HG03139 (cell line): ENCODE data around the gene TPBGL.

Experiments used
- ATAC-seq: cut with Tn5 transposase; IDR thresholded peaks from one replicate; pipeline ENCODE4 v1.9.1; 2021; ENCODE audit not compliant: unreplicated experiment

Gene TPBGL

GRCh38 chr11:75208446-75208845 is 32.1 kb upstream of the TPBGL start:
- ATAC-seq: no peak

- ATAC-seq: no peak
Observed at GRCh38 chr11:75212411-75212810, 28.2 kb upstream of the TPBGL start.

DNA sequence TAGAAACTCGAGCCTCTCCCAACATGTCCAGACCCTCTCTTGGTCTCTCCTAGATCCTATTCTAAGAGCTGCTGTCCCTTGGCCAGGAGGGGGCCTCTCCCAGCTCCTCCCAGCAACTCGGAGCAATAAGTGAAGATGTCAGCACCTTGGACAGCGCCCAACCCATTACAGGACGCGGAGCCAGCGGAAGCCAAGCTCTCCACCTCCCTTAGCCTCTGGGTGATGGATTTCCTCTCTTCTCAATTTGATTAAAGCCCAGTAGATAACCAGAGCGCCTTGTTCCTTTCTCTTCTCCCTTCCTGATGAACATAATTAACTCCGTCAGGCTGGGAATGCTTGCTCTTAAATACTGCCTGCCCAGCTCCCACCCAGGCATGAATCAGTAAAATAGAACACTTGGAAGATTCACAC is 26.2 kb upstream of the TPBGL start:
- ATAC-seq: no peak

DNA sequence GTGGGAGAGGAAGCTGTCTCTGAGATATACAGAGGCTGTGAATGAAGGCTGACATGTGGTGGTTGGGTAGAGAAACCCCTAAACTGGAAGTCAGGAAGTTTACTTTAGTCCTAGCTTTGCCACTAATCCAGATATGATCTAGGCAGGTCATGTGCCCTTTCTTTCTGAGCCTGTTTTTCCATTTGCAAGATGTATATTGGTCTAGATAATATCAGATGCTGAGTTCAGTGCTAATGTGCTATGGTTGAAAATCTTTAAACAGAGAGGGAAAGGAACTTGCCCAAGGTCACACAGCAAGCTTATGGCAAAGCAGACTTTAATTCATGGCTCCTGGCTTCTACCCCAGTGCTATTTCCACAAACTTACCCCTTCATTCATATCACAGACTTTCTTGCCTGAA is 25.7 kb upstream of the TPBGL start:
- no peak for ATAC-seq

DNA sequence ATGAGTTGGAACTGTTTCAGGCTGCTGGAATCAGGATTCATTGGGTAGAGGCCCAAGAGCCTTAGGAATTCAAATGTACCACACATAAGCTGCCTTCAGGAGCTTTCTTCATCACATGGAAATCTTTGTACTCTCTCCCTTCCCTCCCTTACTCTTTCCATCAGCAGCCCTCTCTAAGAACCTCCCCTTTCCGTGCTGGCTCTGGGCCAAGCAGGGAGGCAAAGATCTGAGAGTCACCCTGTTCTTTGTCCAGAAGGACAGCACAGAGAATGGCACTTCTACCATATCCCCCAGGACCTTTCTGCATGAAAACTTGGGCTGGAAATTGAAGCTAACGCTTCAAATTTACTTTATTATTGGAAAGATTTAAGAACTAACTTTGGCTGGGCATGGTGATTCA is 20.7 kb upstream of the TPBGL start:
- no peak for ATAC-seq

DNA sequence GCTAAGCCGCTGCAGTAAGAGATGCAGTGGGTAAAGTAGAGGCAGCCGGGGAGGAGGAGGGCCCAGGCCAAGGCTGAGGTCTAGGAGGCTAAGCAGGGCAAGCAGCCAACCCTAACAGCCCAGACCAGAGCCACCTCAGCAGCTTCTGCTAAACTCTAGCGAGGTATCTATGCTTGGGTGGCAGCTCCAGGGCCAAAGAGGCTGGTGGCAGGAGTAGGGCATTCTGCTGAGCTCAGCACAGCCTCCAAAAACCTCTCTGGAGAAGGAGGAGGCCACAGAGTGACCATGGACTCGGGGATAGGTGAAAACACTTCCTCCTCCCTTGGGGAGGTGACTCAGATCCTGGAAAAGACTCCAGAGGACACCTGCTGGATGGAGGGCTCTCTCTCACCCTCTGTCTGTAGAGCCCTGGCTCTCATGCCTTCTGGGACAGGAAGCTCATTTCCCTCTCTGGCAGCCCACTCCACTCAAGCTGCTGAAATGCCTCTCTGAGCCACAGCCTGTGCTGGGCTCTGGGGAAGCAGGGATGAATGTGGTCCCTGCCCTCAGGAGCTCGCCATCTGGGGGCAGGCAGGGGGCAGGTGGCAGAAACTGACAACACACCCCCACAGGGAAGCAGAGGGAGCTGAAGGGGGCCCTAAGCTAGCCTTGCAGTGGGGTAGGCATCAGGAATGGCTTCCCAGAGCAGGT is 16.5 kb upstream of the TPBGL start:
- ATAC-seq: no peak

GRCh38 chr11:75225794-75226193 is 14.8 kb upstream of the TPBGL start:
- no peak for ATAC-seq

GRCh38 chr11:75229466-75229865 is 11.1 kb upstream of the TPBGL start:
- no peak for ATAC-seq

- ATAC-seq: no peak
Observed at GRCh38 chr11:75230621-75231020, 10.0 kb upstream of the TPBGL start.

GRCh38 chr11:75233754-75234172 is 6.8 kb upstream of the TPBGL start:
- no peak for ATAC-seq

GRCh38 chr11:75236062-75236461 is 4.5 kb upstream of the TPBGL start:
- no peak for ATAC-seq

DNA sequence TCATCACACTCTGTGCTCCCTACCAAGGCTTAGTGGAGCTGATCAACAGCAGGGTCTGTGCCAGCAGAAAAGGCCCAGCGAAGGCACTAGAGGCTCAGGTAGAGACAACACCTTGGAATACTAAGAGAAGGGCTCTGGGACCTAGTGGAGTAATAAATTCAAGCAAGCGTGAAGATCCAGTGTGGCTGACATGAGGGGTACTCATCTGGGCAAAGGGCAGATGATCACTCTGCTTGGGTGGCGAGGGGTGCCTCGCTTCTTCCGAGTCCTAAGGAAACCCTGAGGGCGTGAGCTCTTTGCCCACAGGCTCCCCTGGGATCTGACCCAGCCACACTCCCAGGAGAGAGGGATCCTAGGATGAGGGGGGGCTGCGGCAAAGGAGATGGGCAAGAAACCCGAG is 3.5 kb upstream of the TPBGL start:
- ATAC-seq: no peak

DNA sequence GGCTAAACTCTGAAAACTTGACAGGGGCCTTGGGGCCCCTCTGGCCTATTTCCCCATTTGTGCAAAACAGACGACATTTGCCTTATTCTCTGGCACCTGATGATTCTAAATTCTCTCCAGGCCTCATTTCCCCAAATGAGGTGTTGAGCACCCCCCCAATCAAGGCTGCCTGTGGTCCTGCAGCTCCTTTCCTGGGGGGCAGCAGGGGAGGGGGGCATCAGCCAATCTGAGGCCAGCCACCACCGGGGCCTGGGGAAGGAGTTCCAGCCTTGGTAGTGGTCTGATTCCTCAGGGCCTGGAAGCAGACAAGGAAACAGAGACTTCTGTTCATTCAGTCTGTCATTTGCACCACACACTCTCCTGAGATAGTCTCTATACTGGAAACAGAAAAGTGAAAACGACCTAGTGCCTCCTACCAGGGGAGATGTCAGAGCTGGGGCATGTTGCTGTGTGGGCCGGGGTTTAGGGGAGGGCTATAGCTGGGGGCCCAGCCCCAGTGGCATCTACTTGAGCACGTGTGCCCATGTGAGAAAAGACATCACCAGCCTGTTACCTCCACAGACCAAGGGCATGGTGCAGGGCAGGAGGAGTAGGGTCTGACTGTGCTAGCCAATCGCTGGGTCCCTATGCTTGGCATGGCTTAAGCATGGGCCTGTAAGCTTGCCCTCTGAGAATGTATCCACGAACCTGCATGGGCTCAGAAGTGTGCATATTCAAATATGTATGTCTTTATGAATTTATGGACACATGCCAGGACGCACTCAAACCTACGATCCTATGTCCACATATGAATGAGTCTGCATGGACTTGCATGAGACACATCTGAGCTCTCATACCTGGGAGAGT is 1.8 kb upstream of the TPBGL start:
- ATAC-seq: no peak

GRCh38 chr11:75239531-75240290 is 863 bp upstream of the TPBGL start:
- no peak for ATAC-seq

DNA sequence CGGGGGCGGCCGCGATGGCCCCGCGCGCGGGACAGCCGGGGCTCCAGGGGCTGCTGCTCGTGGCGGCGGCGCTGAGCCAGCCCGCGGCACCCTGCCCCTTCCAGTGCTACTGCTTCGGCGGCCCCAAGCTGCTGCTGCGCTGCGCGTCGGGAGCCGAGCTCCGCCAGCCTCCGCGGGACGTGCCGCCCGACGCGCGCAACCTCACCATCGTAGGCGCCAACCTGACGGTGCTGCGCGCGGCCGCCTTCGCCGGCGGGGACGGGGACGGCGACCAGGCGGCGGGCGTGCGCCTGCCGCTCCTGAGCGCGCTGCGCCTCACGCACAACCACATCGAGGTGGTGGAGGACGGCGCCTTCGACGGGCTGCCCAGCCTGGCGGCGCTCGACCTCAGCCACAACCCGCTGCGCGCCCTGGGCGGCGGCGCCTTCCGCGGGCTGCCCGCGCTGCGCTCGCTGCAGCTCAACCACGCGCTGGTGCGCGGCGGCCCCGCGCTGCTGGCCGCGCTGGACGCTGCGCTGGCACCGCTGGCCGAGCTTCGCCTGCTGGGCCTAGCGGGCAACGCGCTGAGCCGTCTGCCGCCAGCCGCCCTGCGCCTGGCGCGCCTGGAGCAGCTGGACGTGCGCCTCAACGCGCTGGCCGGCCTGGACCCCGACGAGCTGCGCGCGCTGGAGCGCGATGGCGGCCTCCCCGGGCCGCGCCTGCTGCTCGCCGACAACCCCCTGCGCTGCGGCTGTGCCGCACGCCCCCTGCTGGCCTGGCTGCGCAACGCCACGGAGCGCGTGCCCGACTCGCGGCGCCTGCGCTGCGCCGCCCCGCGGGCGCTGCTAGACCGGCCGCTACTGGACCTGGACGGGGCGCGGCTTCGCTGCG is 697 bp downstream of the TPBGL start:
- ATAC-seq: peak; percentile 76

GRCh38 chr11:75241906-75242644 is 1.5 kb downstream of the TPBGL start:
- no peak for ATAC-seq

DNA sequence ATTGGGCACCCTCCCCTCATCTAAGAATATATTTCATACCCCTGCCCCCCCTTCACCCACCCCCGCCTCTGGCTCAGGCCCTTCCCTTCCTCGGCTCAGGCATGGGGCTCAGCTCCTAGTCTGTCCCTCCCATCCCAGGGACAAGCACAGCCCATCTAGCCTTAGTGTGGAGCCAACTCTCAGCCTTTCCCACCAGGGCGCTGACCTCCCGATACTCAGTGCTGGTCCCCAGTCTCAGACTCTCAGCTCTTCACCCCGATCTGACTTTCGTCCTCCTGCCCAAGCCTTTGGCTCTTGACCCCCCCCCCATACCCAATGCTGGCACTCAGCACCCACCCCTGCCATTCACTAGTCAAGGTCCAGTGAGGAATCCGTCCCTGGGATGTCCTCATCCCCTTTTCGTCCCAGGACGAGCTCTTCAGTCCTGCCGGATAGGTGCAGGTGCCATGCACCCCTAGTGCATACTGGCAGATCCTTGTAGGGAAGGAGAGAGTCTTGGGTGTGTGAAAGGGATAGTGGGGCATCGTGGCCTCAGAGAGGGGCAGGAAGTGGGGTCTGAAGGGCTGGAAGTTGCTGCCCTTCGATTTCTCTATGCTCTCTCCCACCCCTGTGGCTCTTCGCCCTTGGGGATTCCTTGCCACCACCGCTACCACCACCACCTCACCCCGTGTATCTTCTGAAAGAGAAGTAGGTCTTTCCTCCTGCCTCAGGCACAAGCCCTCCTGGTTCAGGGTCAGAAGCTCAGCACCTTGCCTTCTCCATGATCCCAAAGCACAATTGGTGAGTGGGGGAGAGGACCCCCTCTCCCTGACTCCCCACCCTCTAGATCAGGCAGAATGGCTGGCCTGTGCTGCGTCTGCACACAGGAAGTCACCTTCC is 2.4 kb downstream of the TPBGL start:
- ATAC-seq: no peak

GRCh38 chr11:75244052-75244814 is 3.7 kb downstream of the TPBGL start:
- ATAC-seq: no peak
